ENCODE data around the gene HOPX. TPM values are rescaled to one million over a fixed set of nuclear protein-coding genes. Genes with fewer than 3 reads are reported as not detected.
A peak's percentile ranks its signal among the peaks of the same experiment; 100 is the strongest.

Gene HOPX
- total RNA-seq, 1 donor: 0.36 TPM

- no peak for DNase-seq (ENCODE audit: low read depth)
- no peak for TF ChIP-seq CTCF (IDR thresholded peaks at IDR 0.05; ENCODE audit: insufficient read depth, low read length)
- no peak overlapping the region for H3K4me3 ChIP-seq (ENCODE audit: low read depth, low read length)
Observed at GRCh38 chr4:56666279-56666678, 14.8 kb downstream of the HOPX start.

DNA sequence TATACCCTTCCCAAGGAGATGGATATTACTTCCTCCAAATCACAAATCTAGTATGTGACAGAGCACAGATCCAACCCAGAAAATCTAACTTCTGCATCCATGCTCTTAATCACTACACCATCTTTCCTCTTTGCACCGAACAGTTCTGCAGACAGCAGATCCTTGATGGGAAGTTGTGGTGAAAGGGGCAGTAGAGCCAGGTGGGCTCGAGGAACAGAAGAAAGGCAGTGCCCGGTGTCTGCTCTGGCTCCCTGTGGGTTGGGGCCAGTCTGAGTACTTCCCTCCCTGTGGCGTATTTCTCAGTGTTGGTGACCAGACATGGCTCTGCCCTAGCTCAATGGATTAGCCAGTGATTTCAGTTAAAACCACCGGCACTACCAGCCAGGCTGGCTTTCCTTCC lies 15.3 kb downstream of the HOPX start:
- no peak overlapping the region for H3K4me3 ChIP-seq (ENCODE audit: low read depth, low read length)
- TF ChIP-seq CTCF (IDR thresholded peaks at IDR 0.05; ENCODE audit: insufficient read depth, low read length): no peak
- DNase-seq (ENCODE audit: low read depth): no peak

- no peak for DNase-seq (ENCODE audit: low read depth)
- TF ChIP-seq CTCF (IDR thresholded peaks at IDR 0.05; ENCODE audit: insufficient read depth, low read length): no peak
Observed at GRCh38 chr4:56662782-56663468, 18.2 kb downstream of the HOPX start.

DNA sequence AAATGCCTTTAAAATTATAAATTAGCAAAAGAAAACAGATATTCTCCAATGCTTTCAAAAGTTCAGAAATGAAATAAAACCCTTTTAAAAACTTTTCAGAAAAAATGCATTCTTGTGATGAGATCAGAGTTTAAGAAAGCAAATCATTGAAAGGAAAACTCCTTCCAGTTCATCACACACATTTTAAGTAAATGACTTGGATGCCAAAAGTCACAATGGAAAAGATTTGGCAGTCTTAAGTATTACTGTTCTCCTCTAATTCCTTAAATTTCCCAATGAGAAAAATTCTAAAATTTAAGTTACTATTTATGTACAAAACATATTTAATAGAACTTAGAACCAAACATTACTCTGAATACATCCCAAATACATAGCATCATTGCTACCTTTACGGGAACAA lies 21.1 kb downstream of the HOPX start:
- DNase-seq (ENCODE audit: low read depth): no peak
- H3K4me3 ChIP-seq (ENCODE audit: low read depth, low read length): no peak overlapping the region
- no peak for TF ChIP-seq CTCF (IDR thresholded peaks at IDR 0.05; ENCODE audit: insufficient read depth, low read length)

More at GRCh38 chr4:56662782-56663468, 18.2 kb downstream of the HOPX start:
- H3K4me3 ChIP-seq (ENCODE audit: low read depth, low read length): no peak overlapping the region

DNA sequence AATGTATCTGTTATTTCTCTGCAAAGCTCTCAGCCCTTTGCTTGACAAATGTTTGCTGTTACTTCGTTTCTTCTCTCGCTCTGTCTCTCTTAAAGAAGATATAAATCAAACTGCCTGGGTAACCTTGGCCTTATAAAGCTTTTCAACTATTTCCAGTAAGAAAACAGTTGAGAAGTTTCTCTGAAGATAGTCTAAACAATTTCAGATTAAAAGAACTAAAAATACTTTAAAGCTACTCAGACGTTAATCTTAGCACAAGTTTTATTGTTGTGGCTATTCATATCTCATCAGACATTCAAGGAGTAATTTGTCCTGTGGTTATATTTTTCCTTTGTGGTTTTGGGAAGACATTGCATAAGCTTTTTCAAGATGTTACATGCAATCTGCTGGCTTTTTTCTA lies 22.6 kb downstream of the HOPX start:
- no peak for TF ChIP-seq CTCF (IDR thresholded peaks at IDR 0.05; ENCODE audit: insufficient read depth, low read length)
- no peak overlapping the region for H3K4me3 ChIP-seq (ENCODE audit: low read depth, low read length)
- peak; percentile 66 for DNase-seq (ENCODE audit: low read depth)

DNA sequence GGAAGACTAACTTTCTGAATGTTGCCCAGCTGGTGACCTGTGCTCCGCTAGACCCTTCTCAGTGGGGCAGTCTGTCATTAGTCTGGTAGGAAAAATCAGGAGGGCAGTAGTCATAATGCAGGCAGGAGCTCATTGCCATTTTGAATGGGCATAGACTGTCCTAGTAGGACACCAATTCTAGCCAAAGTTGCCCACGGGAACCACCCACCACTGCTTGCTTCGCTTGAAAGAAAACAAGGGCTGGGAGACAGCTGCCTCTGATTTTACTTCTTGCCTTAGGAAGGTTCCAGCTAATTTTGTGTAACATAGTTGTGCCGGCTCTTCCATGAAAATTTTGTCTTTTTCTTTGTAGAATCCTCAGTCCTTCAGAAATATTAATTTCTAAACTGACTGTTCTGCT lies 23.3 kb downstream of the HOPX start:
- DNase-seq (ENCODE audit: low read depth): no peak
- no peak for TF ChIP-seq CTCF (IDR thresholded peaks at IDR 0.05; ENCODE audit: insufficient read depth, low read length)
- no peak overlapping the region for H3K4me3 ChIP-seq (ENCODE audit: low read depth, low read length)

DNA sequence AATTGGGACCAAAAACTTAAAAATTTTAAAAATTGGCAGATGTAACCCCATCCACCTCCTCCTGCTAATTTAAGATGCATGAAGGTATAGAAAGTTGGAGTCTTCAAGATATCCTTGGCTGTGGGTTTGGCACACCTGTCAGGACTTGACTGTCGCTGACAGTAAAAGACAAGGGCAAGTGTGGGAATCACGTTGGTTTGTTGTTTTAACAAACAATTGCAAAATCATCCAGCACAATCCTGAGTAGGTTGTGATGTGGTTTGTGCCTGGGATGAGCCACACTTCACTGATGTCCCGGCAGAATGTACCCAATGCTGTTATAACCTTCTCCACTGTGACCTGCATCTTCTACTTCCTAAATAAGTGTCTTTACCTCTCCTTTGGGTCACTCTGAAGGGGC lies 24.0 kb downstream of the HOPX start:
- H3K4me3 ChIP-seq (ENCODE audit: low read depth, low read length): no peak overlapping the region
- TF ChIP-seq CTCF (IDR thresholded peaks at IDR 0.05; ENCODE audit: insufficient read depth, low read length): no peak
- DNase-seq (ENCODE audit: low read depth): no peak

Measured in fibroblast of the aortic adventitia (primary cell).